CD4-positive, alpha-beta T cell treated with Interferon alpha-2 for 1 hour (primary cell): Measurements from ENCODE around the gene SLU7.
"Not testable (repeated sequence)": the region's sequence is repeated elsewhere in the genome, so short reads cannot be mapped to it uniquely, and the experiment has no call there.

ENCODE experiments used
- DNase-seq, 2 donors: peaks; one replicate each; pipeline ENCODE4 v3.0.0-alpha.2; 2020 to 2022

SLU7 gene

GRCh38 chr5:160450164-160450932, 31.5 kb upstream of the SLU7 start:
- DNase-seq, result no peak

GRCh38 chr5:160449458-160449857, 30.6 kb upstream of the SLU7 start:
- no peak for DNase-seq

- DNase-seq, result no peak
Measured at GRCh38 chr5:160448886-160449285, 30.0 kb upstream of the SLU7 start.

GRCh38 chr5:160445751-160446150, 26.9 kb upstream of the SLU7 start:
- DNase-seq, result no peak

- no peak for DNase-seq
Measured at GRCh38 chr5:160445132-160445531, 26.3 kb upstream of the SLU7 start.

- no peak for DNase-seq
Measured at GRCh38 chr5:160444407-160444806, 25.5 kb upstream of the SLU7 start.

GRCh38 chr5:160442824-160443431, 24.0 kb upstream of the SLU7 start:
- DNase-seq, result no peak

GRCh38 chr5:160441311-160441781, 22.5 kb upstream of the SLU7 start:
- no peak for DNase-seq

- peak; percentile 81 to 89 for DNase-seq
Measured at GRCh38 chr5:160439205-160439600, 20.3 kb upstream of the SLU7 start.

- peak; percentile 57 to 74 for DNase-seq
Measured at GRCh38 chr5:160438316-160439204, 19.7 kb upstream of the SLU7 start.

GRCh38 chr5:160437271-160437670, 18.4 kb upstream of the SLU7 start:
- no peak for DNase-seq

- DNase-seq, result not testable (repeated sequence)
Measured at GRCh38 chr5:160436661-160437060, 17.8 kb upstream of the SLU7 start.

GRCh38 chr5:160436017-160436416, 17.1 kb upstream of the SLU7 start:
- DNase-seq, result no peak

GRCh38 chr5:160435532-160435931, 16.7 kb upstream of the SLU7 start:
- DNase-seq, result no peak

- DNase-seq, result peak in 1 of 2 donors; percentile 47
Measured at GRCh38 chr5:160434022-160434531, 15.2 kb upstream of the SLU7 start.

- no peak for DNase-seq
Measured at GRCh38 chr5:160432787-160433186, 13.9 kb upstream of the SLU7 start.

GRCh38 chr5:160432196-160432595, 13.3 kb upstream of the SLU7 start:
- no peak for DNase-seq

- DNase-seq, result no peak
Measured at GRCh38 chr5:160427607-160428006, 8.7 kb upstream of the SLU7 start.

GRCh38 chr5:160423099-160423498, 4.2 kb upstream of the SLU7 start:
- DNase-seq, result peak in 1 of 2 donors; percentile 17

GRCh38 chr5:160421625-160422258, 2.9 kb upstream of the SLU7 start, which contains the start of gene PTTG1:
Gene PTTG1, plus strand, starts transcription at chr5:160421855. Its CDS starts 458 bp downstream, at chr5:160422313.
- DNase-seq, result peak; percentile 92 to 94

GRCh38 chr5:160420331-160420610, 1.4 kb upstream of the SLU7 start:
- no peak for DNase-seq

- peak in 1 of 2 donors; percentile 29 for DNase-seq
Measured at GRCh38 chr5:160419458-160420330, 813 bp upstream of the SLU7 start.
